ENCODE data around the gene TTC34. TPM values are rescaled to one million over a fixed set of nuclear protein-coding genes. Genes with fewer than 3 reads are reported as not detected.
"Not testable (repeated sequence)": the region's sequence is repeated elsewhere in the genome, so short reads cannot be mapped to it uniquely, and the experiment has no call there.

The TTC34 gene
- total RNA-seq, 2 experiments from 2014 or later, result 2.7 to 2.8 TPM

- no peak overlapping the region for H3K27ac Mint-ChIP-seq
- peaks cover 12% of the 10 kb centered on the region for H3K9me3 Mint-ChIP-seq
- H3K36me3 Mint-ChIP-seq, result peaks cover 2% of the 10 kb centered on the region
- POLR2A ChIA-PET, result interaction anchor here (0.7 kb wide), 2 partner anchors 15 to 373 kb away, joined by 3 to 5 read pairs; no protein-coding TSS in a partner anchor
- H3K4me1 Mint-ChIP-seq, result peaks cover 5% of the 10 kb centered on the region
- ATAC-seq (ENCODE audit: low read depth) (peak; percentile 23), DNase-seq (peak; percentile 28)
- peaks cover 29% of the 10 kb centered on the region for H3K27me3 Mint-ChIP-seq
- peak overlapping the region; percentile 39 for H3K4me3 Mint-ChIP-seq
Observed at GRCh38 chr1:2788506-2789163, 12.9 kb downstream of the TTC34 start.

GRCh38 chr1:2787163-2787911, 14.2 kb downstream of the TTC34 start:
- H3K27me3 Mint-ChIP-seq, result peaks cover 24% of the 10 kb centered on the region

GRCh38 chr1:2786329-2787162, 14.9 kb downstream of the TTC34 start:
- POLR2A ChIA-PET, result interaction anchor here (1.4 kb wide), 1 partner anchor 230 kb away, joined by 3 read pairs; the partner anchor contains the start of gene TNFRSF14
- H3K9me3 Mint-ChIP-seq, result peaks cover 6% of the 10 kb centered on the region
- ATAC-seq (ENCODE audit: low read depth) (peak; percentile 48), DNase-seq (peak; percentile 83)
- H3K4me1 Mint-ChIP-seq, result peaks cover 5% of the 10 kb centered on the region
- H3K27ac Mint-ChIP-seq, result no peak overlapping the region
- no peak overlapping the region for H3K4me3 Mint-ChIP-seq
- H3K27me3 Mint-ChIP-seq, result peaks cover 22% of the 10 kb centered on the region
- peaks cover 2% of the 10 kb centered on the region for H3K36me3 Mint-ChIP-seq

More at GRCh38 chr1:2787163-2787911, 14.2 kb downstream of the TTC34 start:
- H3K36me3 Mint-ChIP-seq, result peaks cover 2% of the 10 kb centered on the region
- peaks cover 5% of the 10 kb centered on the region for H3K4me1 Mint-ChIP-seq
- no peak for ATAC-seq (ENCODE audit: low read depth)
- POLR2A ChIA-PET, result interaction anchor here (1.4 kb wide), 1 partner anchor 231 kb away, joined by 3 read pairs; the partner anchor contains the start of gene TNFRSF14
- no peak overlapping the region for H3K27ac Mint-ChIP-seq
- H3K9me3 Mint-ChIP-seq, result peaks cover 5% of the 10 kb centered on the region
- no peak overlapping the region for H3K4me3 Mint-ChIP-seq
- DNase-seq, result peak; percentile 35

- H3K4me1 Mint-ChIP-seq, result peaks cover 5% of the 10 kb centered on the region
- H3K9me3 Mint-ChIP-seq, result peaks cover 5% of the 10 kb centered on the region
- H3K27me3 Mint-ChIP-seq, result peaks cover 25% of the 10 kb centered on the region
- POLR2A ChIA-PET, result no interaction called here
- no peak overlapping the region for H3K27ac Mint-ChIP-seq
- DNase-seq (peak; percentile 30), ATAC-seq (ENCODE audit: low read depth) (no peak)
- H3K36me3 Mint-ChIP-seq, result peaks cover 2% of the 10 kb centered on the region
- no peak overlapping the region for H3K4me3 Mint-ChIP-seq
Observed at GRCh38 chr1:2785631-2786328, 15.7 kb downstream of the TTC34 start.

- no peak for ATAC-seq (ENCODE audit: low read depth)
- DNase-seq, result no peak
- no peaks in the 10 kb centered on the region for H3K36me3 Mint-ChIP-seq
Observed at GRCh38 chr1:2784854-2785630, 16.5 kb downstream of the TTC34 start.

GRCh38 chr1:2783435-2784397, 17.8 kb downstream of the TTC34 start:
- peaks cover 8% of the 10 kb centered on the region for H3K9me3 Mint-ChIP-seq
- ATAC-seq (ENCODE audit: low read depth) (no peak), DNase-seq (no peak)
- no peaks in the 10 kb centered on the region for H3K36me3 Mint-ChIP-seq
- peak overlapping the region; percentile 30 for H3K27ac Mint-ChIP-seq
- POLR2A ChIA-PET, result no interaction called here
- peaks cover 22% of the 10 kb centered on the region for H3K27me3 Mint-ChIP-seq
- H3K4me3 Mint-ChIP-seq, result no peak overlapping the region
- H3K4me1 Mint-ChIP-seq, result peaks cover 3% of the 10 kb centered on the region

More at GRCh38 chr1:2784854-2785630, 16.5 kb downstream of the TTC34 start:
- POLR2A ChIA-PET, result no interaction called here
- Mint-ChIP-seq H3K4me1 (peaks cover 5% of the 10 kb centered on the region), H3K9me3 (peaks cover 8% of the 10 kb centered on the region), H3K27me3 (peaks cover 27% of the 10 kb centered on the region), H3K4me3 (no peak overlapping the region), H3K27ac (no peak overlapping the region)

GRCh38 chr1:2783069-2783434, 18.4 kb downstream of the TTC34 start:
- peaks cover 8% of the 10 kb centered on the region for H3K9me3 Mint-ChIP-seq
- DNase-seq (no peak), ATAC-seq (ENCODE audit: low read depth) (no peak)
- H3K27me3 Mint-ChIP-seq, result peaks cover 16% of the 10 kb centered on the region
- H3K4me1 Mint-ChIP-seq, result peaks cover under 1% of the 10 kb centered on the region
- H3K36me3 Mint-ChIP-seq, result no peaks in the 10 kb centered on the region
- POLR2A ChIA-PET, result no interaction called here
- H3K4me3 Mint-ChIP-seq, result no peak overlapping the region
- no peak overlapping the region for H3K27ac Mint-ChIP-seq

GRCh38 chr1:2781627-2782026, 19.9 kb downstream of the TTC34 start:
- no peaks in the 10 kb centered on the region for H3K36me3 Mint-ChIP-seq
- POLR2A ChIA-PET, result no interaction called here
- no peak overlapping the region for H3K27ac Mint-ChIP-seq
- H3K4me1 Mint-ChIP-seq, result no peaks in the 10 kb centered on the region
- no peak for ATAC-seq (ENCODE audit: low read depth)
- H3K9me3 Mint-ChIP-seq, result peaks cover 8% of the 10 kb centered on the region
- peaks cover 12% of the 10 kb centered on the region for H3K27me3 Mint-ChIP-seq
- H3K4me3 Mint-ChIP-seq, result no peak overlapping the region
- DNase-seq, result no peak

GRCh38 chr1:2778220-2778592, 23.3 kb downstream of the TTC34 start:
- Mint-ChIP-seq H3K4me1 (no peaks in the 10 kb centered on the region), H3K27ac (no peak overlapping the region)
- POLR2A ChIA-PET, result no interaction called here

GRCh38 chr1:2777424-2778219, 23.9 kb downstream of the TTC34 start:
- Mint-ChIP-seq H3K4me1 (no peaks in the 10 kb centered on the region), H3K27me3 (peaks cover 12% of the 10 kb centered on the region), H3K9me3 (peaks cover 8% of the 10 kb centered on the region), H3K4me3 (no peak overlapping the region), H3K36me3 (no peaks in the 10 kb centered on the region), H3K27ac (no peak overlapping the region)
- POLR2A ChIA-PET, result no interaction called here
- DNase-seq, result no peak
- no peak for ATAC-seq (ENCODE audit: low read depth)

More at GRCh38 chr1:2778220-2778592, 23.3 kb downstream of the TTC34 start:
- peaks cover 8% of the 10 kb centered on the region for H3K9me3 Mint-ChIP-seq
- peaks cover 12% of the 10 kb centered on the region for H3K27me3 Mint-ChIP-seq
- DNase-seq (no peak), ATAC-seq (ENCODE audit: low read depth) (no peak)
- H3K4me3 Mint-ChIP-seq, result no peak overlapping the region
- H3K36me3 Mint-ChIP-seq, result no peaks in the 10 kb centered on the region

- H3K27me3 Mint-ChIP-seq; H3K9me3 Mint-ChIP-seq; POLR2A ChIA-PET; H3K36me3 Mint-ChIP-seq; H3K27ac Mint-ChIP-seq; H3K4me3 Mint-ChIP-seq; H3K4me1 Mint-ChIP-seq; DNase-seq; ATAC-seq (ENCODE audit: low read depth): not testable (repeated sequence)
Observed at GRCh38 chr1:2775333-2775732, 26.2 kb downstream of the TTC34 start.

All from activated naive CD8-positive, alpha-beta T cell treated with anti-CD3 and anti-CD28 coated beads, Interleukin-2, amount 10 ng/mL, durations not matched to agents 7 days and 5 days (primary cell).